HG03097 (cell line): Measurements from ENCODE around the gene POTEJ.
"Not testable (repeated sequence)": the region's sequence is repeated elsewhere in the genome, so short reads cannot be mapped to it uniquely, and the experiment has no call there.

ENCODE experiments used
- ATAC-seq: cut with Tn5 transposase; IDR thresholded peaks from one replicate; pipeline ENCODE4 v1.9.1; 2021; ENCODE audit not compliant: unreplicated experiment, low FRiP score

POTEJ gene

DNA sequence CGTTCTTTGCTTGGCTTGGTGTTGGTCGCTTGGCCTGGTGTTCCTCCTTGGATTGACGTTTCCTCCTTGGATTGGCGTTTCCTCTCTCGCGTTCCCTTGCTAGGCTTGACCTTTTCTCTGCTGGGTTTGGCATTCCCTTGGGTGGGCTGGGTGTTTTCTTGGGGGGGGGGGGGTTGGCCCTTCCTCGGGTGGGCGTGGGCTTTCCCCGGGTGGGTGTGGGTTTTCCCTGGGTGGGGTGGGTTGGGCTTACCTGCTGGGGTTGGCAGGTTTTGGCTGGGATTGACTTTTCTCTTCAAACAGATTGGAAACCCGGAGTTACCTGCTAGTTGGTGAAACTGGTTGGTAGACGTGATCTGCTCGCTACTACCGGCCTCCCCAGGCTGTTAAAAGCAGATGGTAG lies at the start of gene POTEJ:
Gene POTEJ (plus strand): TSS at position 301 of the 400 bp plus-strand sequence. CDS start 93 bp downstream, at position 394.
- not testable (repeated sequence) for ATAC-seq

DNA sequence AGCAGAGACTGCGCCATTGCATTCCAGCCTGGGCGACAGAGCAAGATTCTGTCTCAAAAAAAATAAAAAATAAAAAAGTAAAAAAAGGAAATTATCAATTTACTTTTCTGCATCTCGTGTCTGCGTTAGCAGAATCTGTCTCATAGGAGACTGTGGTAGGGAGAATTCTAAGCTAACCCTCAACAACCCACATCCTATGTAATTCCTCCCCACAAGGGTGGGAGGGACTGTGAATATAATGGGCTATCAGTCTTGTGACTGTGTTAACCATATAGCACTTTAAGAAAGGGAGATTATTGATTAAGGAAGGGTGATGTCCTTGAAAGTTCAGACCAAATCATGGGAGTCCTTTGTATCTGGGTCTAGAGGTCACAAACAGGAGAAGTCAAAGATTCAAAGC lies 45.1 kb upstream of the POTEJ start:
- not testable (repeated sequence) for ATAC-seq

DNA sequence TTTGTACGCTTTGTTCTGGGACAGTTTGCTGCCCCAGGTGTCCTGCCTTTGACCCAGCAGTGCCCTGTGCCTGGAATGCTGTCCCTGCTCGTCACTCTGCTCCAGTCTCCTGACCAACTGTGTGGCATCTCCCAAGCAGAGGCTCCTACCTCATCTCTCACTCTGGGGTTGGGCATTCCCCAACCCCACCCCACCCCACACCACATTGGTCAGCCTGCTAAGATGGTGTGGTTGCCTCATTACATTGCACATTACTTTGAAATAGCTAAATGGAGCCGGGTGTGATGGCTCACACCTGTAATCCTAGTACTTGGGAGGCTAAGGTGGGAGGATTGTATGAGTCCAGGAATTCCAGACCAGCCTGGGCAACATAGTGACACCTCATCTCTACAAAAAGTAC lies 39.3 kb upstream of the POTEJ start:
- not testable (repeated sequence) for ATAC-seq

DNA sequence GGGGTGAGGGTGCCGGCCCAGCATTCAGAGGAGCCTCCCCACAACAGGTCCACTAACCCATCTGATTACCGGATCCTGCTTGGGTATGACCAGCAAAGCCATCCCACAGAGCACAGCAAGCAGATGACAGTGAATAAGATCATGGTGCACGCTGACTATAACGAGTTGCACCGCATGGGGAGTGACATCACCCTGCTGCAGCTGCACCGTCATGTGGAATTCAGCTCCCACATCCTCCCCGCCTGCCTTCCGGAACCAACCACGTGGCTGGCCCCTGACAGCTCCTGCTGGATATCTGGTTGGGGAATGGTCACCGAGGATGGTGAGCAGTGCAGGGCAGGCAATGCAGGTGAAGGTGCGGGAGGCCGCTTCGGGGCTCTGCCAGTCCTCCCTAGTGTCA lies 37.0 kb upstream of the POTEJ start:
- ATAC-seq, result not testable (repeated sequence)

DNA sequence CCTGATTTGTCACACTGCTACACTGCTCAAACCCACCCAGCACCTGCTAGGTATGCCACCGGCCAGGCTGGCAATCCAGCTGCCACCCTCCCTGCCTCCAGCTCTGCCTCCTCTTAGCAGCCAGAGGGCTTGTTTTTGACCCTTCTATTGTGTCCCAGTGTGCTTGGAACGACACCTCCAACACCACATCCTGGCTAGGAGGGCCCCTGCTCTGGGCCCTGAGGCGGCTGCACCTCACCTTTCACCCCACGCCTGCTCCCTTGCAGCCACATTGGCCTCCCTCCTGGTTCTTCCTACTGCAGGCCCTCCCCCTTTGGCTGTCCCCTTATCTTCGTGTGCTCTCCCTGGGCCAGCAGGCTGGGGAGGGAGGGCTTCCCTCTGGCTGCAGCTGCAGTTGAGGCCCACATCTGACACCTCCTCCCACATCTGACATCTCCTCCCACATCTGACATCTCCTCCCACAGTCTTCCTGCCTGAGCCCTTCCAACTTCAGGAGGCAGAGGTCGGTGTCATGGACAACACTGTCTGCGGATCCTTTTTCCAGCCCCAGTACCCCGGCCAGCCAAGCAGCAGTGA lies 34.9 kb upstream of the POTEJ start:
- ATAC-seq, result not testable (repeated sequence)

DNA sequence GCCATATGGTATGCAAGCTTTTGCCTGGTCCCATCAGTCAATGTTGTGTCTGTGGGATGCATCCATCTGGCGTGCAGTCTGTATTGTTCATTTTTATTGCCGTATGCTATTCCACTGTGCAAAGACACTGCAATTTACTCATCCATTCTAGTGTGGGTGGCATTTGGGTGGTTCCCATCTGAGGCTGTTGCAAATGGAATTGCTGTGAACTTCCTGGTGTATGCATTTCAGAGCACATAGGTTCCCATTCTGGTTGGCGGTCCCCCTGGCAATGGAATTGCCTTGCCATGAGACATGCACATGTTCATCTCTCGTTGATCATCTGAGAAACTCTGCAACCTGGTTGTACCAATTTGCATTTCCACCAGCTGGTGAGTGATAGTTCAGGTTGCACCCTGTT lies 33.7 kb upstream of the POTEJ start:
- ATAC-seq, result not testable (repeated sequence)

DNA sequence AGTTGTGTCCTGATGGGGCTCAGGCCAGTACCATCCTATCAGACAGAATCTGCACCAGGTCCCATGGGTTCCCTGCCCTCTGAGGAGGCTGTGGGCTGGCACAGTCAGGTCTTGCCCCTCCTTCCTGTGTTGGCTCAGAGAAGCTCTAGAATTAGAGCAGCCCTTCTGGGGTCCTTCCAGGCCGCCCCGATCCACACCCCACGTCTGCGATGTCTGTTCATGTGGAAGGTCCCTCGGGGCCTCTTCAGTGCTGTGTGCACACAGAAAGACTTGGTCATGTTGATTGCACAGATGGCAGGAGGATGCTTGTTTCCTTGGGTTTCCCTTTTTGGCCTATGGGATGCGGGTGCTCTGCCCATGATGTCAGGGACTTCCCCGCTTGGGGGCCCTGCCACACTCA lies 32.1 kb upstream of the POTEJ start:
- ATAC-seq, result not testable (repeated sequence)

DNA sequence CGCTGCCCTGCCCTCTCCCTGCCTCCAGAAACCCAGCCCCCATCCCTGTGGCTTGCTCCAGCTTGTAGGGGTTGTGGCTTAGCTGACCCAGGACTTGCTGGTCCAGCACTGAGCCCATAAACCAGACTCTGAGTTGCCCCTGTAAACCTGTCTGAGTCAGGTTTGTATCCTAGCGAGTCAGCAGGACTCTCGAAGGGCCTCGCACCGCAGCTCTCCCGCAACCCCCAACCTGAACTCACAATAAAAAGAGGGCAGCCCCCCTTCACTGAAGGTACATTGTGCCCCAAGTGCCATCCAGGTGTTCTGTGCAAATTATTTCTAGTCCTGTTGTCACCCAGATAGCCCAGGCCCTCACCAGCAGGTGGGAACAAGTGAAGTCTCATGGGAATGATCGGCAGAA lies 29.7 kb upstream of the POTEJ start:
- ATAC-seq, result not testable (repeated sequence)

DNA sequence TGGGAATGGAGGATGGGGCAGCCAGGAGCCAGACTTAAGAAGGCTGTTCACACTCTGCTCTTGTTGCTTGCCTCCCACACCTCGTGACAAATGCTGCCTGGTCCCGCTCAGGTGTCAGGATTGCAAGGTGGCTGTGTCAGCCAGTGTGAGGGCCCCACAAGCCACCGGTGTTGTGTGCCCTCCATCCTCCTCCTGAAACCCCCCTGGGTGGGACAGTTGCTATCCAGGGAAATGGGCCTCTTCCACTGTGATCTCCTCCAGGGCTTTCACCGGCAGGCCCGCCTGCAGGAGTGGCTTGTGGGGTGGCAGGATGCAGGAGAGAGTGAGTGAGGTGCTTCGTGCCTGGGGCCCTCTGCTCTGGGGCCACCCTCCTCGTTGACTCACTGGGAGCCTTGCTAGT lies 28.3 kb upstream of the POTEJ start:
- not testable (repeated sequence) for ATAC-seq

DNA sequence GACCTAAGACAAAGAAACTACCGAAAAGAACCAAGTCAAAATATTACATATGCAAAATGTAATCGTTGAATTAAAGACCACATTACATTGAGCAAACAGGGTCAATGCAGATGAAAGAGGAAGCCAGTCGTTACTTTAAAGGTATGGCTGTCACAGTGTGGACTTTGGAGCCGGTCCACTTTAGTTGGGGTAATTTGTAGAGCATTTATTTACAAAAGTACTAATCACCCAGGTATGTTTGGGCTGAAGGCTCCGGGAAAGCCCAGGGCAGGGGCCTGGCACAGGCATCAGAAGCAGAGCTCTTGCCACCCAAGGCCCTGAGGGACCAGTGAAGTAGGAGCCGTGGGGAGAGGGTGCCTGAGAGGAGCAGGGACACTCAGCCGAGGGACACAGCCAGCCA lies 27.7 kb upstream of the POTEJ start:
- ATAC-seq, result not testable (repeated sequence)

DNA sequence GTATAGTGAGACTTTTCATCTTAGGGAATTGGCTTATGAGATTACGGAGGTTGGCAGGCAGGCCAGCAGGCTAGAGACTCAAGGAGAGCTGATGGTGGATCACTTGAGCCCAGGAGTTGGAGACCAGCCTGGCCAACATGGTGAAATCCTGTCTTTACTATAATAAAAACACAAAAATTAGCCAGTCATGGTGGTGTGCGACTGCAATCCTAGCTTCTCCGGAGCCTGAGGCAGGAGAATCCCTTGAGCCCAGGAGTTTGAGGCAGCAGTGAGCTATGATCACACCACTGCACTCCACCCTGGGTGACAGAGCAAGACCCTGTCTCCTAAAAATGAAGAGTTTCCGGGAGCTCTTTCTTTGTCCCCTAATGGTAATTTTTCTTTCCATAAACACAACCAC lies 26.5 kb upstream of the POTEJ start:
- ATAC-seq, result not testable (repeated sequence)

DNA sequence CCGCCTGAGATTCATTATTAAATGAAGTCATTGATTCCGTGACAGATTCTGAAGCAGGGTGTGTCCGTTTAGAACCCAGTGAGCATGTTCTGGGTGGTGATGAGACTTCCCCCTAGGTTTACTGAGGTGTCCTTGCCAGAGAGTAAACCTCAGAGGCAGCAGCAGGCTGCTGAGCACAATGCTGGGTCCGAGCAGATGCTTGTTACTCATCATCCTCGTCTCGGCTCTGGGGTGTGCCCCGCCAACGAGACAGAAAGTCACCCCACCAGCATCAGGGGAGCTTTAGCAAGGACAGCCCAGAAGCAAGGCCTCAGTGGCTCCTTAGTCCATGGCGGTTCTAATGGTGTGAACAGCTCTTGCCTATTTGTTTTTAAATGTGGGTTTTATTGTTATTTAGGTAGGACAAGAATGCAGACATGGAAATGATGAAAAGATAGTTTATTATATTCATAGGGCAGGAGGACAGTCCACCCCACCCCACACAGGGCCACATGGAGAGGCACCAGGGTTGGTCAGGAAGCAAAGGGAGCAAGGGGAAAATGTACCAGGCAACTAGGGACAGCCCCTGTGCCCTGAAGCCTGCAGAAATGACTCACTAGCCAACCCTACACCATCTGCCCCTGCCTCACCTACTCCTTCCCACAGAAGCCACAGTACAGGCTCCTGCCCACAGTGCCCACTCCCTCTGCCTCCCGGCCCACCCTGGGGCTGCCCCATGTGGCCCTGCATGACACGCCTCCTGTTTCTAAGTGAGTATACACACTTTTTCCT lies 22.4 kb upstream of the POTEJ start:
- peak; percentile 87 for ATAC-seq

DNA sequence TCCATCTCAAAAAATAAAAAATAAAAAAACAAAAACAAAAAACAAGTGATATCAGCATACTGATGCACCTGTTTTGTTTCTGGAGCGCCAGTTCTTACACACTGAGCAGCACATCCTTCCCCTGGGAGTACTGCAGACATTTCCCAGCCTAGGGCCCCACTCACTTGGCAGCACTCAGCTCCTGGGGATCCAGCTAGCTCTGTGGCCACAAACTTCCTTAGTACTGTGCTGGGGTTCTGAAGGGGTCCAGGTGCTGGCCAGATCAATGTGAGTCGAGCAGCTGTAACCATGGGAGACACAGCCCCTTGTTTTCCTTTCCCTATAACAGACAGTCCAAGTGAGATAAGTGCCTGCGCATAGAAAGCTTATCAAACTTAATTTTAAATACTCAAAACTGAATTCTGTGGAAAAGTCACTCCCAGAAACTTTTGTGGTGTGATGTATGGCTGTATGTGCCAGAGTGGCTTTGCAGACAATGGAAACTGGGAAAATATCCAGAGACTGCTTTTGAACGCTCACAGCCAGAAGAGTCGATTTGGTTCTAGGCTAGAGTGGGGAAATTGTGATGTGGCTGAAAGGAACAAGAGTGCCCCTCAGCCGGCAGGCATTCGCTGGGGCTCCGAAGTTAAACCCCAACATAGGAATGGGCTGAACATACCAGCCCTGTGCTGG lies 20.9 kb upstream of the POTEJ start:
- not testable (repeated sequence) for ATAC-seq

DNA sequence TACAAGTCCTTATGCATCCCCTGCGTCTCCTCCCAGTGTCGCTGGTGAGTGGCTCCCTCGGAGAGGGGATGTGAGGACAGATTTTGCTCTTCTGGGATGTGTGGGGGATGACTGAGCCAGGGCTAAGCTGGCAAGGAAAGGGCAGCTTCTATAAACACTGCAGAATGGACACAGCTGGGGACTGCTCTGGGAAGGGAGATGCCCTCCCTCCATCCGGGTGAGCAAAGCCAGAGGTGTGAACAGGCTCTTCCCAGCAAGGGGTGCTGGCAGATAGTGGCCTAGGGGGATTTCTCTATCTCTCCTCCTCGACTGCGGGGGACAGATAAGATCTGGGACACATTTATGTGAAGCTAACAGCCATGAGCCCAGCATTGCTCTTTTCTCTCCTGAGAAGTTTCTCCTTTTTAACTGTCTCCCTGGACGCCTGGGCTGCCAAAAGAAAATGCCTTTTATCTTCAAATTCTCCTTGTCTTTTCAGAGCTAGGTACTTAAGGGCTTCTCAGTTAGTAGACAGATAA lies 20.3 kb upstream of the POTEJ start:
- ATAC-seq, result not testable (repeated sequence)

DNA sequence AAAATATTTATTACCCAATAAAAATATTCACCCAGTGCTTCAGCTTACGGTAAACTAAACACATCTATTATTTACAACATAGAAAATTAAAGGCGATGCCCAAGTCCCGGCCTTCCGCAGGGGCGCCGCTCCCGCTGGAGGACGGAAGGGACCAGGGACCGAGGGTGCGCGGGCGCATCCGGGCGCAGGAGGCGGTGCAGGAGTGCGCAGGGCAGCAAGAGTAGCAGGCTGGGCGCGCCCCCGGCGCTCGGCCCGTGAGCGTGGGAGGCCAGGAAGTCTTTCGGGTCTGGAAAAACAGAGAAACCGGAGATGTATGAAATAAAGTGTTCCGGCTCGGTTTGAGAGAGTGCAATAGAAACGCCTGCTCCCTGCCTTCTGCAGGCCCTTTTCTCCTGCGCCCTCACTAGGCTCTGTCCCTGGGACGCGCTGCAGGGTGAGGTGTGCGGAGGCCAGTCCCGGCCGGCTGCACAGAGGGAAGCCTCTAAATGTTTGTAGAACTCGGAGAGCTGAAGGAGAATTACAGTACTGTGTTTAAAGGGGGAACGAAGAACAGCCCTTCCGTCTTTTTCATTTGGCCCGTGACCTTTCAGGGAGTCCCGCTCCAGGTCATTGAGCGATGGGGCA lies 18.3 kb upstream of the POTEJ start:
- ATAC-seq, result not testable (repeated sequence)

DNA sequence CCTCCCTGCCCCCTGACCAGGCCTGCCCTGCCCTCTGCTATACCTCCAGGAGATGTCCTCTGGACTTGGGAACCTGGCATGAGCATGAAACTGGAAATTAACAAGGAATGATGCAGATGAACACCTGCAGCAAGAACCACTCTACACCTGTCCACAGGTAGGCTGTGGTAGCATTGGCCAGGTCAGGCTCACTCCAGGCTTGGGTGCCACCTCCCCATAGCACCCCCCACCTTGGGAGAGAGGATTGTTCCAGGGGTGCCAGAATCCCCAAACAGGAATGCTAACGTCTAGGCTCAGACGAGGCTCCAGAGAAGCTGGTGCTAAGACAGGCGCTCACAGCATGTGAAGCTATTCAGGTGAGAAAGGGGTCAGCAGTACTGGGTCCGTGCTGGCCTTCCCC lies 17.2 kb upstream of the POTEJ start:
- ATAC-seq, result not testable (repeated sequence)

DNA sequence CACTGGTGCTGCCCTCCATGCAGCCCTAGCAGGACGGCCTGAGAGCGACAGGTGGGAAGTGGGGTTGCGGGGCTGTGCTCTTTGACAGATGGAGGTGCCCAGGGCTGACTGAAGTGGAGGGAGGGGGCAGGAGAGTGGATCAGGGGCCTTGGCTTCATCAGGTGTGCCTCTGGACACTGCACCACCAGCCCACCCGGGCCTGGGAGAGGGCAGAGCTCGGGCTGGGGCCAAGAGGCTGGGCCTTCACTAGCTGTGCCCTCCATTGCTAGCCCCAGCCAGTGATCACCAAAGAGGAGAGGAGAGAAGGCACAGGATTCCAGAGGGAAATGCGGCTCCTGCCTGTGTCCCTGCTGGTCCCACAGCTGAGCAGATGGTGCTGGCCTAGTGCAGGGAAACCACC lies 14.5 kb upstream of the POTEJ start:
- ATAC-seq, result not testable (repeated sequence)

DNA sequence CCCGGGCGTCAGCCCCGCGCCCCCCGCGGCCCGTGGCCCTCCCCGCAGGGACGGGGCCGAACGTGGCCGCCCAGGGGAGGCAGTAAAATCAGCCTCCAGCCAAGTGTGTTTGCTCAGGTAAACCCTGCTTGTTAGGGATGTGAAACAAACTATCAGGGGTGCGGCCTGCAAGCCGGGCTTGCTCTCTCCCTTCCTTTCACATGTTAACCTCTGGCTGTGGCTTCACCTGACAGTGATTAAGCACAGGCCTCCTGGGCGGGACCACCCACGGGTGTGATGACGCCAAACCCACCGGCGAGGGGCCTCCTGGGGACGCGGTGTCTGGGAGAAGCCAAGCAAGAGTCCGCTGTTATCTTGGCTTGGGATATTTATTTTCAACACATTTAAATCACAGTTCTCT lies 13.2 kb upstream of the POTEJ start:
- ATAC-seq, result not testable (repeated sequence)

DNA sequence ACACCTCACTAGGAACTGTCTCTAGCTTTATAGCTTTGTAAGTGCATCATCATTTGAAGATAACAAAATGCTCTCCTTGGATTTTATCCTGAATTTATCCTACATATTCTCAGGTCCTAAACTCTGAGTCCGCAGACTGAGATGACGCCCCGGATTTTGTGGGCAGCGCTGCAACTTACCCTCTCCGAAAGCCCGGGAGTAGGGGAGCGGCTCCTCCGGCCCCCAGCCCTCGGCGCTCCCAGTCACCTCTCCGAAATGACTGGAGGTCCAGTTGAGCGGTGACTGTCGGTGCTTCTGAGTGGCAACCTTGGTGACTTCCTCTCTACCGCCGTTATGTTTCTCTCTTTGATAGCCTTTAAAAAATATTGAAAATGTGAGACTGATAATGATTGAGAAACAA lies 12.8 kb upstream of the POTEJ start:
- not testable (repeated sequence) for ATAC-seq

DNA sequence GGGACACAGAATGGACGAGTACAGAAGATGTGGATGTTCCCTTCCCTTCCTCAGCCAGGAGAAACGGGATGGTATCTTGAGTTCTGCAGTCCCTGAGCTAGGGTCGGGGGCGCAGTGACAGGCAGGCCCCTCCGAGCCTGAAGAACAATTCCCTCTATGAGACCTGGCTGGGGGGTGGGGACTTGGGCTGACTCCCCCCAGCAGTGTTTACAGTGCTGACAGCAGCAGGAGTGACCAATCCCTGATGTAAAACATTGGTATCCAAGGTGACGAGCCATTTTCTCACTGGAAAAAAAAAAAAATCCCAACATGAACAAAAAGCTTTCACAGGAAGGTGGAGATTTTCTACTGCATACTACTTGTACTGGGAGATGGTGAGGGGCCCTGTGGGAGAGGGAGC lies 11.8 kb upstream of the POTEJ start, which contains the start of gene CFC1:
Gene CFC1 (minus strand): TSS at position 183 of the 400 bp plus-strand sequence. CDS start 288 bp downstream, outside the sequence.
- ATAC-seq, result not testable (repeated sequence)

DNA sequence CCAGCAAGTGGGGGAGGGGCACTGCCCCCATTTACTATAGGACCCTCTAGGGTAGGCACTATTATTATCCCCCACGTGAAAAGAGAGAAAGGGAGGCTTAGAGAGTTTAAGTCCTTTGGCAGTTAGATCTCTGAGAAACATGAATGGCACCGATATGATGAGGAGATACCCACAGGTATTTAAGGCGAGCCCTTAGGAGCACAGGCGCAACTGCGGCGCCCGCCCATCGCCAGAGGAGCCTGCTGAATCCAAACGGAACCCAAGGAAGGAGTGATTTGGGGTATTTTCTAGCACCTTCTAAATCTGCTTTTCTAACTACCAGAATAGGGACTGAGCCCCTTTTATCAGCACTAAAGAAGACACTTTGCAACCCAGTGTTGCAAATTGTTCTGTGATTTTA lies 11.3 kb upstream of the POTEJ start:
- not testable (repeated sequence) for ATAC-seq
